ENCODE data around the gene TNFAIP2.
"Not testable (repeated sequence)": the region's sequence is repeated elsewhere in the genome, so short reads cannot be mapped to it uniquely, and the experiment has no call there.

The TNFAIP2 gene

DNA sequence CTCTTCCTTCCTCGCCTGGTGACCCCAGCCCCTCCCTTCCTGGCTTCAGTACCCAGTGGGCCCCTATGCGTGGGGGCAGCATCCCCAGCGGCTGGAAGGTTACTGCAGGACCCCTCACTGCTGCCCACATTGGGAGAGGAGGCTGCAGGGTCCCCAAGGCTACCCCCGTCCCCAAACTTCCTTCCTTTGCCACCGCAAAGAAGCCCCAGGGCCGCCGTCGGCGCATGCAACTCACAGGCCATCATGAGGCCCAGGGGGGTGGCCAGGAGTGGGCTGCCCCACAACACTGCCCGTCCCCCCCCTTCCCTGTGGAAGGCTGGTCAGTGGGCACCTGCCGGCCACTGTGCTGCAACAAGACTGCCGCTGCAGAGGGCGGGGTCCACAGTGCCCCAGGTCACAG is 9.5 kb upstream of the TNFAIP2 start:
- Histone ChIP-seq H3K4me1 (ENCODE audit: low read length) (peaks cover 6% of the 10 kb centered on the region), H3K4me2 (ENCODE audit: low read depth, low read length) (no peak overlapping the region), H3K4me3 (ENCODE audit: low read length) (no peak overlapping the region), H3F3A (ENCODE audit: insufficient read depth, low read length) (no peaks in the 10 kb centered on the region), H3K27me3 (replicated peaks; ENCODE audit: insufficient read depth, low read length) (no peaks in the 10 kb centered on the region), H4K20me1 (ENCODE audit: insufficient read depth, low read length) (no peaks in the 10 kb centered on the region), H3K9me3 (replicated peaks; ENCODE audit: insufficient read depth, low read length) (no peaks in the 10 kb centered on the region), H3K9me2 (replicated peaks; ENCODE audit: insufficient read depth, low read length) (no peaks in the 10 kb centered on the region), H3K27ac (ENCODE audit: low read length) (no peak overlapping the region), H3K79me2 (ENCODE audit: low read length) (no peaks in the 10 kb centered on the region), H3K9ac (ENCODE audit: low read length) (no peak overlapping the region), H2AFZ (ENCODE audit: low read length) (no peak overlapping the region), H3K36me3 (replicated peaks; ENCODE audit: insufficient read depth, low read length) (no peaks in the 10 kb centered on the region)
- DNase-seq, result no peak
- TF ChIP-seq EZH2 (optimal IDR thresholded peaks at IDR 0.05; ENCODE audit: low read depth, low read length), result no peak
- no peak for TF ChIP-seq EZH2phosphoT487 (IDR thresholded peaks at IDR 0.05; ENCODE audit: low read length)
- TF ChIP-seq, protein P1, sequence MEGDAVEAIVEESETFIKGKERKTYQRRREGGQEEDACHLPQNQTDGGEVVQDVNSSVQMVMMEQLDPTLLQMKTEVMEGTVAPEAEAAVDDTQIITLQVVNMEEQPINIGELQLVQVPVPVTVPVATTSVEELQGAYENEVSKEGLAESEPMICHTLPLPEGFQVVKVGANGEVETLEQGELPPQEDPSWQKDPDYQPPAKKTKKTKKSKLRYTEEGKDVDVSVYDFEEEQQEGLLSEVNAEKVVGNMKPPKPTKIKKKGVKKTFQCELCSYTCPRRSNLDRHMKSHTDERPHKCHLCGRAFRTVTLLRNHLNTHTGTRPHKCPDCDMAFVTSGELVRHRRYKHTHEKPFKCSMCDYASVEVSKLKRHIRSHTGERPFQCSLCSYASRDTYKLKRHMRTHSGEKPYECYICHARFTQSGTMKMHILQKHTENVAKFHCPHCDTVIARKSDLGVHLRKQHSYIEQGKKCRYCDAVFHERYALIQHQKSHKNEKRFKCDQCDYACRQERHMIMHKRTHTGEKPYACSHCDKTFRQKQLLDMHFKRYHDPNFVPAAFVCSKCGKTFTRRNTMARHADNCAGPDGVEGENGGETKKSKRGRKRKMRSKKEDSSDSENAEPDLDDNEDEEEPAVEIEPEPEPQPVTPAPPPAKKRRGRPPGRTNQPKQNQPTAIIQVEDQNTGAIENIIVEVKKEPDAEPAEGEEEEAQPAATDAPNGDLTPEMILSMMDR (IDR thresholded peaks at IDR 0.05; ENCODE audit: low read length), result no peak

DNA sequence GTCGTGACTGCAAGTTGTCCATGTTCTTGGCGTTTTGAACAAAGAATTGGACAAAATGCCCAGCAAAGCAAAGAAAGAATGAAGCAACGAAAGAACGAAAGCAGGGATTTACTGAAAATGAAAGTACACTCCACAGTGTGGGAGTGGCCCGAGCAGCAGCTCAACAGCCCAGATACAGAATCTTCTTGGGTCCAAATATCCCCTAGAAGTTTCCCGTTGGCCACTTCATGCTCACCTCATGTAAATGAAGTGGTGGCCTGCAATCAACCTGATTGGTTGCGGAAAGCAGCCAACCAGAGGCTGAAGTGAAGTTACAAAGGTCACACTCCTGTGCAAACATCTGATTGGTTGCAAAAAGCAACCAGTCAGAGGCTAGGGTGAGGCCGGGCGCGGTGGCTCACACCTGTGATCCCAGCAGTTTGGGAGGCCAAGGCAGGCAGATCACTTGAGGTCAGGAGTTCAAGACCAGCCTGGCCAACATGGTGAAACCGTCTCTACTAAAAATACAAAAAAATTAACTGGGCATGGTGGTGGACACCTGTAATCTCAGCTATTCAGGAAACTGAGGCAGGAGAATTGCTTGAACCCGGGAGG is 8.1 kb upstream of the TNFAIP2 start:
- H3K36me3 ChIP-seq (replicated peaks; ENCODE audit: insufficient read depth, low read length); H3K9ac ChIP-seq (ENCODE audit: low read length); H4K20me1 ChIP-seq (ENCODE audit: insufficient read depth, low read length); H3K4me3 ChIP-seq (ENCODE audit: low read length); H3K79me2 ChIP-seq (ENCODE audit: low read length); H3K4me1 ChIP-seq (ENCODE audit: low read length); H3K9me2 ChIP-seq (replicated peaks; ENCODE audit: insufficient read depth, low read length); H3K27ac ChIP-seq (ENCODE audit: low read length); H3K4me2 ChIP-seq (ENCODE audit: low read depth, low read length); H3F3A ChIP-seq (ENCODE audit: insufficient read depth, low read length); H3K27me3 ChIP-seq (replicated peaks; ENCODE audit: insufficient read depth, low read length); H3K9me3 ChIP-seq (replicated peaks; ENCODE audit: insufficient read depth, low read length); H2AFZ ChIP-seq (ENCODE audit: low read length): not testable (repeated sequence)
- DNase-seq, result peak; percentile 29

DNA sequence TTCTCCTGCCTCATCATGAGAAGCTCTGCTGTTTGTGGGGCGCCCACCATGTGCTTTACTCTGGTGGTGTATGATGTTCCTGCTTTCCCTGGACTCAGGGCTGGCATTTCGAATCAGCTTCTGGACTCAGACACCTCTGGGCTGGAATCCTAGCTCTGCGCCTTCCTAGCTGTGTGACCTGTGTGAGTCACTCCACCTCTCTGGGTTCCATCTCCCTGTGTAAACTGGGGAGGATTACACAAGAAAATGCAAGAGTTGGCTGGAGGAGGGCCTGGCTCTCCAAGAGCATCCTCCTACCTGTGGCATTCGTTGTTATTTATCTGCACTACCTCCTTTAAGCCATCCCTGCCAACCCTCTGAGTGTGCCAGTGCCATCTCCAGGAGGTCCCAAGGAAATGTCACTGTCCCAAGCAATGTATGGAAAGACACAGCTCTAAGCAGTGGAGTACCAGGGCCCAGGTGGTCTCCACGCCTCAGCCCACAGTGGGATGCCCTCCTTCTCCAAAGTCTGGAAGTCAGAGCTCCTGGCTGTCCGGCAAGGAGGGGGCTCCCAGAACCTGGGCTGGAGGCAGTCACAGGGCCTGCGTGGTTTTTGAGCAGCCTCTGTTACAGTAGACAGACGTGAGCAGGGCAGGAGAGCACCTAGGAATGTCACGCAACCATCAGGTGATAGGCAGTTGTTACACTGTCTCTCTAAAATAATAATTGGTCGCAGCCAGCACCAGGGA is 7.3 kb upstream of the TNFAIP2 start:
- Histone ChIP-seq H3F3A (ENCODE audit: insufficient read depth, low read length) (no peaks in the 10 kb centered on the region), H3K4me3 (ENCODE audit: low read length) (no peak overlapping the region), H3K9me3 (replicated peaks; ENCODE audit: insufficient read depth, low read length) (no peaks in the 10 kb centered on the region), H4K20me1 (ENCODE audit: insufficient read depth, low read length) (no peaks in the 10 kb centered on the region), H3K36me3 (replicated peaks; ENCODE audit: insufficient read depth, low read length) (no peaks in the 10 kb centered on the region), H3K4me1 (ENCODE audit: low read length) (peaks cover 5% of the 10 kb centered on the region), H3K27me3 (replicated peaks; ENCODE audit: insufficient read depth, low read length) (no peaks in the 10 kb centered on the region), H3K9ac (ENCODE audit: low read length) (no peak overlapping the region), H3K27ac (ENCODE audit: low read length) (no peak overlapping the region), H2AFZ (ENCODE audit: low read length) (no peak overlapping the region), H3K79me2 (ENCODE audit: low read length) (no peaks in the 10 kb centered on the region), H3K4me2 (ENCODE audit: low read depth, low read length) (no peak overlapping the region), H3K9me2 (replicated peaks; ENCODE audit: insufficient read depth, low read length) (no peaks in the 10 kb centered on the region)
- no peak for DNase-seq
- TF ChIP-seq, protein P1 (IDR thresholded peaks at IDR 0.05; ENCODE audit: low read length), result no peak
- TF ChIP-seq EZH2phosphoT487 (IDR thresholded peaks at IDR 0.05; ENCODE audit: low read length), result no peak
- no peak for TF ChIP-seq EZH2 (optimal IDR thresholded peaks at IDR 0.05; ENCODE audit: low read depth, low read length)

DNA sequence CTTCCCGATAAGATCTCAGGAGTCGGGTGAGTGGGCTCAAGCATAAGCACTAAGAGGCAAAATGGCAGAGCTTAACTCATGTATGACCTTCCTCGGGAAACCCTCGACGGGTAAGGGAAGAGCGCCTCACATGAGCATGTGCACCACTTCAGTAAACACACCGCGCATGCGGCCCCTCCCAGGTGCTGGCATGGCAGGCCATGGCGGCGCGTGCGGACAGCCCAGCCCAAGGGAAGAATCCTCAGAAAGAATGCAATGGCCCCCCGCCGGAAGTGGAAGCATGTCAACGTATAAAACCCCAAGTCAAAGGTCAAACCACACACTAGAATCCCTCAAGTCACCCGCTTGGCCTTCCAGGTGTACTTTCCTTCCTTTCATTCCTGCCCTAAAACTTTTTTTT is 6.6 kb upstream of the TNFAIP2 start:
- no peaks in the 10 kb centered on the region for H4K20me1 ChIP-seq (ENCODE audit: insufficient read depth, low read length)
- no peaks in the 10 kb centered on the region for H3K36me3 ChIP-seq (replicated peaks; ENCODE audit: insufficient read depth, low read length)
- no peaks in the 10 kb centered on the region for H3F3A ChIP-seq (ENCODE audit: insufficient read depth, low read length)

DNA sequence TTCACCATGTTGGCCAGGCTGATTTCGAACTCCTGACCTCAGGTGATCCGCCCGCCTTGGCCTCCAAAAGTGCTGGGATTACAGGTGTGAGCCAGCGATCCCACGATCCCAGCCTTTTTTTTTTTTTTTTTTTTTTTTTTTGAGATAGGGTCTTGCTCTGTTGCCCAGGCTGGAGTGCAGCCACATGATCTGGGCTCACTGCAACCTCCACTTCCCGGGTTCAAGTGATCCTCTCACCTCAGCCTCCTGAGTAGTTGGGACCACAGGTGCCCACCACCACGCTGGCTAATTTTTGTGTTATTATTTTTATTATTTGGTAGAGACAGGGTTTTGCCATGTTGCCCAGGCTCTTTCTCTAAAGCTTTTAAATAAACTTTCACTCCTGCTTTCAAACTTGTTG is 5.8 kb upstream of the TNFAIP2 start:
- not testable (repeated sequence) for H3K4me3 ChIP-seq (ENCODE audit: low read length); H3K9me2 ChIP-seq (replicated peaks; ENCODE audit: insufficient read depth, low read length); H3K9me3 ChIP-seq (replicated peaks; ENCODE audit: insufficient read depth, low read length); H3K4me2 ChIP-seq (ENCODE audit: low read depth, low read length); H3K36me3 ChIP-seq (replicated peaks; ENCODE audit: insufficient read depth, low read length); H3K79me2 ChIP-seq (ENCODE audit: low read length); H3K27me3 ChIP-seq (replicated peaks; ENCODE audit: insufficient read depth, low read length); H3K4me1 ChIP-seq (ENCODE audit: low read length); H3K9ac ChIP-seq (ENCODE audit: low read length); H3F3A ChIP-seq (ENCODE audit: insufficient read depth, low read length); DNase-seq; H3K27ac ChIP-seq (ENCODE audit: low read length); H4K20me1 ChIP-seq (ENCODE audit: insufficient read depth, low read length); H2AFZ ChIP-seq (ENCODE audit: low read length)

More for the DNA sequence above, 6.6 kb upstream of the TNFAIP2 start:
- Histone ChIP-seq H3K79me2 (ENCODE audit: low read length) (no peaks in the 10 kb centered on the region), H3K27me3 (replicated peaks; ENCODE audit: insufficient read depth, low read length) (no peaks in the 10 kb centered on the region), H3K9ac (ENCODE audit: low read length) (no peak overlapping the region), H3K4me2 (ENCODE audit: low read depth, low read length) (no peak overlapping the region), H3K4me1 (ENCODE audit: low read length) (no peaks in the 10 kb centered on the region), H2AFZ (ENCODE audit: low read length) (no peak overlapping the region), H3K9me3 (replicated peaks; ENCODE audit: insufficient read depth, low read length) (no peaks in the 10 kb centered on the region), H3K27ac (ENCODE audit: low read length) (no peak overlapping the region), H3K9me2 (replicated peaks; ENCODE audit: insufficient read depth, low read length) (no peaks in the 10 kb centered on the region), H3K4me3 (ENCODE audit: low read length) (no peak overlapping the region)
- no peak for DNase-seq
- TF ChIP-seq EZH2 (optimal IDR thresholded peaks at IDR 0.05; ENCODE audit: low read depth, low read length) (no peak), EZH2phosphoT487 (IDR thresholded peaks at IDR 0.05; ENCODE audit: low read length) (no peak)
- TF ChIP-seq, protein P1 (IDR thresholded peaks at IDR 0.05; ENCODE audit: low read length), result no peak
